HS-5 (cell line): ENCODE measurements around the gene DHRS3.
"Not testable (repeated sequence)": the region's sequence is repeated elsewhere in the genome, so short reads cannot be mapped to it uniquely, and the experiment has no call there.

ENCODE experiments used
- DNase-seq: peaks from one replicate; pipeline ENCODE4 v3.0.0-alpha.2; 2012; ENCODE audit warnings: low read depth

The DHRS3 gene

DNA sequence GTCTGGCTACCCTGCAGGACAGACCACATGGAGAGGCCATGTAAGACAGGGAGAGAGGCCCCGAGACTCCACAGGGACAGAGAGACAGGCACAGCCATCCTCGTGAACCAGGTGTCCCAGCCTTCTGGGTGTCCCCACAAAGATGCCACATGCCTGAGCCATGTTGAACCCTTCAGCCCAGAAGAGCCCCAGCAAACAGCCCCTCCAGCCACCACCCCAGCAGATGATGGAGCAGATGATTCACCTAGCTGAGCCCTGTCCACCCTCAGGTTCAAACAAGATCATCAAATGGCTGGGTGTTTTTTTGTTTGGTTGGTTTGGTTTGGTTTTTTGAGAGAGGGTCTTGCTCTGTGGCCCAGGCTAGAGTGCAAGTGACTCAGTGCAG is 78.7 kb downstream of the DHRS3 start:
- no peak for DNase-seq

DNA sequence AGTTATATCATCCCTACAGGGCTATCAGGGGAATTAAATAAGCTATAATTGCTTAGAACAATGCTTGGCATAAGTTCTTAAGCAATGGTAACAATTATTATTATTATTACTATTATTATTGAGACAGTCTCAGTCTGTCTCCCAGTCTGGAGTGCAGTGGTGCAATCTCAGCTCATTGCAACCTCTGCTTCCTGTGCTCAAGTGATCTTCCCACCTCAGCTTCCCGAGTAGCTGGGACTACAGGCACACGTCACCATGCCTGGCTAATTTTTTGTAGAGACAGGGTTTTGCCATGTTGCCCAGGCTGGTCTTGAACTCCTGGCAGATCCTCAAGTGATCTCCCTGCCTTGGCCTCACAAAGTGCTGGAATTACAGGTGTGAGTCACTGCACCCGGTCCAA is 79.5 kb downstream of the DHRS3 start:
- DNase-seq, result not testable (repeated sequence)

DNA sequence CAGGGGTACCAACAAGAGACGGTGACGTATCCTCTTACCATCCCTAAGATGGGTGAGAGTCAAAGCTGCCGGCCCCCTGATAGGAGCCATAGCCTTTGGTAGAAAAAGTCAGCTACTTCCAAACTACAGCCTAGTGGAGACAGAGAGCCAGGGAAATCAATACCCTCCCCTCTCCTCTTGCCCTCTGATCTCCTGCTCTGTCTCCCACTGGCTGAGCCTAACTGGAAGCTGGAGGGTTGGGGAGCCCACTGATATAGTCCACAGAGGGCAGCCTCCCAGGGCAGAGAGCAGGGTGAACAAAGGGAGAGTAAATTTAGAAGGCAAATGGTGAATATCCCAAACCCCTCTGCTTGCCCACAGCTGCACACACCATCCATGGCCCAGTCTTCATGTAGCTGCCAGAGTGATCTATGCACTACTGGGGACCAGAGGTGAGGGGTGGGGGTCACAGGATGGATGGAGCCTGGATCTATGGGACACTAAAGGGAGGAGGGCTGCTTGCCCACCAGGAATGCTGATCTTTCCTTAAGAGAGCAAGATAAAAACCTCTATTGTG is 80.0 kb downstream of the DHRS3 start:
- DNase-seq, result no peak

DNA sequence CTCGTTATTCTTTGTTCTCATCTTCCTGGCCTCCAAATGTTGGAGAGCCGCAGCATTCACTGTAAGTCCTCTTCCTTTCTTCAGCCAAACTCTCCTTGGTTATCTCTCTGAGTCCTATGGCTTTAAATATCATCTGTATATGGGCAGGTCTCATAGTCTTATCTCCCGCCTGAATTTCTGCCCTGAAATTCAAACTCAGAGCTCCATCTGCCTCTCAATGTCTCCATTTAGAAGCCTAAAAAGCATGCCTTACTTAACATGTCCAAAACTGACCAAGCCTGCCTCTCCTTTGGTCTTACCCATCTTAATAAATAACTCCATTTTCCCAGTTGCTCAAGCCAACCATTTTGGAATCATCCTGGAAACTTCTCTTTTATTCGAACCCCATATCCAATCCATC is 80.7 kb downstream of the DHRS3 start:
- no peak for DNase-seq

DNA sequence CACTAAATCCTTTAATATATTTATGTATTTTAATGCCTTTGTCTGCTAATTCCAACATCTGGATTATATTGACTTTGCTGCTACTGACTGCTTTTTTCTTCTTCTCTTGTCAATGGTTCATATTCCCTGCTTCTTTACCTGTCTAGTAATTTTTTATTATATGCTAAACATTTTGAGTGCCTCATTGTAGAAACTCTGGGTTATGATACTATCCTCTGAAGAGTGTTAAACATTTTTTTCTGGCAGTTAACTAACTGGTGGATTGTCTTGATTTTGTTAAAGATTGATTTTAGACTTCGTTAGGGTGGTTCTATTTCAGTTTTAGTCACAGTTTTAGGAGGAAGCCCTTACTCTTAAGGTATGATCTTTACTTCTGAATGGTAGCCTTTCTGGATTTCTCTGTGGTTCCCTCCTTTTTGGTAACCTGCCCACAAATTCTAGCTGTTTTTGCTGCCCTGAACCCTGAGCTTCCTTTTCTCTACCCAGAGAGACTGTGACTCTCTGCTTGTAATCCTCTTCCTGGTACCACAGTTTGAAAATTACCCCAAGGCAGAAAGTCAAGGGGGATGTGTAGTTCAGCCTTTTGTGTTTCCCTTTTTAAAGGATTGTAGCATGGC is 81.9 kb downstream of the DHRS3 start:
- DNase-seq, result no peak

DNA sequence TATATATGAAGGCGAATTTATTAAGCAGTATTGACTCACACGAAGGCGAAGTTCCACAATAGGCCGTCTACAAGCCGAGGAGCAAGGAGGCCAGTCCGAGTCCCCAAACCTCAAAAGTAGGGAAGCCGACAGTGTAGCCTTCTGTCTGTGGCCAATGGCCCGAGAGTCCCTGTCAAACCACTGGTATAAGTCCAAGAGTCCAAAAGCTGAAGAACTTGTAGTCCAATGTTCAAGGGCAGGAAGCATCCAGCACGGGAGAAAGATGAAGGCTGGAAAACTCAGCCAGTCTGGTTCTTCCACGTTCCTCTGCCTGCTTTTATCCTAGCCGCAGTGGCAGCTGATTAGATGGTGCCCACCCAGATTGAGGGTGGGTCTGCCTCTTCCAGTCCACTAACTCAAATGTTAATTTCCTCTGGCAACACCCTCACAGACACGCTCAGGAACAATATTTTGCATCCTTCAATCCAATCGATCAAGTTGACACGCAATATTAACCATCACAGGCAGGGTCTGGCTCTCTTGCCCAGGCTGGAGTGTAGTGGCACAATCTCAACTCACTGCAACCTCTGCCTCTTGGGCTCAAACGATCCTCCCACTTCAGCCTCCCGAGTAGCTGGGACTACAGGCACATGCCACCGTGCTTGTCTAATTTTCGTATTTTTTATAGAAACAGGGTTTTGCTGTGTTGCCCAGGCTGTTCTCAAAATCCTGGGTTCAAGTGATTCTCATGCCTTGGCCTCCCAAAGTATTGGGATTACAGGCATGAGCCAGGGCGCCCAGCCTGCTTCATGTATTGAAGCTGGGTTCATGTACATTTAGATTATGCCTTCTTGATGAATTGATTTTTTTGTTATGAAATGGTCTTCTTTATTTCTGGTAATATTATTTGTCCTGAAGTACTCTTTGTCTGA is 85.3 kb downstream of the DHRS3 start:
- no peak for DNase-seq

DNA sequence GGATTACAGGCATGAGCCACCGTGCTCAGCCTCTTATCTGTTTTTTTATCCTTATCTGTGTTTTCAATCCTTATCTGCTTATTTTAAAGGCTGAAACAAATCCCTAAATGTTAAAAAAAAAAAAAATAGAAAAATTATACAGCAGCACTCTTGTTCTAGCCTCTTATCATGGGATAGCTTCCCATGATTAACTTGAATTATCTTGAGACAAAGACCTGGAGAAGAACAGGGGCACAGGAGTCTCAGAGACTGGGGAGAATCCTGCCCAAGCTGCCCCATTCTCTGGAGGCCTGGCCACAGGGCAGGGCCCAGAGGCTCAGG is 86.9 kb downstream of the DHRS3 start:
- no peak for DNase-seq

DNA sequence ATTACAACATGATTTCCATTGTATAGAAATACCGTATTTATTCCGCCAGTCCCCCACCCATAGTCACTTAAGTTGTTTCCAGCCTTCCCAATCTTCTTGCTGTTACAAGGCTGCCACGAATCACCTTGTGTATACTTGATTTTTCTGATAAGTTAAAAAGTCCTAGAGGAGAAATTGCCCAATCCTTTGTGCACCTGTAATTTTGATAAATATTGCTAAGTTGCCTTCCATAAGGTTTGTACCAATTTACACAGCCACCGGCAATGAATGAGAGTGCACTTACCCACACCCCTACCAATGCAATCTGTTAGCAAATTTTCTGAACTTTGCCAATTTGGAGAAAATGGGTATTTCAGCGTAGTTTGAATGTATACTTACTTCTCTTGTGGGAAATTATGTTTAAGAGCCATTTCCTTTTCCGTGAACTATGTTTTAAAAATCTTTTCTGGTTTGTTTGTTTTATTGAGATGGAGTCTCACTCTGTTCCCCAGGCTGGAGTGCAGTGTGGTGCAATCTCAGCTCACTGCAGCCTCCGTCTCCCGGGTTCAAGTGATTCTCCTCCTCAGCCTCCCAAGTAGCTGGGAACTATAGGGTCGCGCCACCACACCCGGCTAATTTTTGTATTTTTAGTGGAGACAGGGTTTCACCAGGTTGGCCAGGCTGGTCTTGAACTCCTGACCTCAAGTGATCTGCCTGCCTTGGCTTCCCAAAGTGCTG is 87.4 kb downstream of the DHRS3 start:
- no peak for DNase-seq

DNA sequence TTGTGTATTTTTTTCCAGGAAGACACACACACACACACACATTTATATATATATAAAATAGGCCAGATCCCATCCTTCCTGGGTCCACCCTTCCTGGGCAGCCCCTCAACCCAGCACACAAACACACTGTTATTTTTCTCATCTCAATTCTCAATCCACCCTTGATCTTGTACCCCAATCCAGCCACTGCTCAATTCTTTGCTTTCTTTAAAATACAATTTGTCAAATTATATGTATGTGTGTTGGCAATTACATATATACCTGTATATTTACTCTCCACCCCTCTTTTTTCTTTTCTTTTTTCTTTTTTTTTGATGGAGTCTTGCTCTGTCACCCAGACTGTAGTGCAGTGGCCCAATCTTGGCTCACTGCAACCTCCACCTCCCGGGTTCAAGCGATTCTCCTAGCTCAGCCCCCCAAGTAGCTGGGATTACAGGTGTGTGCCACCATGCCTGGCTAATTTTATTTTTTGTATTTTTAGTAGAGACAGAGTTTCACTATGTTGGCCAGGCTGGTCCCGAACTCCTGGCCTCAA is 88.3 kb downstream of the DHRS3 start:
- no peak for DNase-seq

DNA sequence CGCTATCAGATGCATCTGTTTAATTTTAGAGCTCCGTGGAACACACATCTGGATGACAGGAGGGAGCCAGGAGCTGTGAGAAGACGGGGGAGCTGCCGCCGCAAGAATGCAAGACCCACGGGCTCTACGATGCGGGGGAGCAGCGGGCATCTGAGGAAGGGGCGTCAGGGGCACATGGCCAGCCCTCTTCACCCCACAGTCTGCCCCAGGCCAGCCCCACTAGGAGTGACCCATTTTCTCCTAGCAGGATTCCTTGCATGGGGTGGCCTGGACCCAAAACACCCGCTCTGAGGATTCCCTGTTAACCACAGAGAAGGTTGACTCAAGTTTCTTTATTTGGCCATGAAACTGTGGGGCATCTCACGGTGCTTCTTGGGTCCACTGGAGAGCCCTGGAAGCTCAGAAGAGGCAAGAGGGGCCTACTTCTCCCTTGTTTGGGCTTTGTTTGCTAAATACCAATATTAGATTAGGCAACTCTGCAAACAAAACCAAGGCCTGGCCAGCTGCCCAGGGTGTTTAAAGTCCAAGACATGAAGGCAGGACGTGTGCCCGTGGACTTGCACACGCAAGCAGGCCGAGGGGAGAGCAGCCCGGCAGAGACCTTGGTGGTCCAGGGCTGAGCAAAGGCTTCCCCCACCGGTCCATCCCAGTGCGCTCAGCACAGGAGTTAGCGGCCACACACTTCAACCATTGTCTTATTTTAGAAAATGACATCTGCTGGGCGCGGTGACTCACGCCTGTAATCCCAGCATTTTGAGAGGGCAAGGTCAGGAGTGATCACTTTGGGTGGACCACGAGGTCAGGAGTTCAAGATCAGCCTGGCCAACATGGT is 89.8 kb downstream of the DHRS3 start:
- DNase-seq, result no peak

DNA sequence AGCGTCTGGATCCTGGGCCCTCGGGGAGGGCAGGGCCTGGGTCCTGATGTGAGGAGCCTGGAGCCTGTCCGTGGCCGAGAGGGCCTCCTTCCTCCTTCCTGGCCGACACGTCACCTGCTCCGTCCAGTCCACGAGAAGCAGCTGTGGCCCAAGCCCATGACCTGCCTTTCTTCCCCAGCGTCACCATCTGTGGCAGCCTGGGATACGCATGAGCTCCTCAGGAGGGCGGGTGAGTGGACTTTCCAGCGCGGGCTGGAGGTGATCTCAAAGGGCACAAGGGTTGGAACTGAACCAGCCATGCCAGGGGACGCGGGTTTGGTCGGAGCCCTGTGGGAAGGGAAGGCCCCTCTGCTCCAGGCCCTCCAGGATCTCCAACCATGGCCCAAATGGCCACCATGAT is 90.4 kb downstream of the DHRS3 start:
- no peak for DNase-seq

DNA sequence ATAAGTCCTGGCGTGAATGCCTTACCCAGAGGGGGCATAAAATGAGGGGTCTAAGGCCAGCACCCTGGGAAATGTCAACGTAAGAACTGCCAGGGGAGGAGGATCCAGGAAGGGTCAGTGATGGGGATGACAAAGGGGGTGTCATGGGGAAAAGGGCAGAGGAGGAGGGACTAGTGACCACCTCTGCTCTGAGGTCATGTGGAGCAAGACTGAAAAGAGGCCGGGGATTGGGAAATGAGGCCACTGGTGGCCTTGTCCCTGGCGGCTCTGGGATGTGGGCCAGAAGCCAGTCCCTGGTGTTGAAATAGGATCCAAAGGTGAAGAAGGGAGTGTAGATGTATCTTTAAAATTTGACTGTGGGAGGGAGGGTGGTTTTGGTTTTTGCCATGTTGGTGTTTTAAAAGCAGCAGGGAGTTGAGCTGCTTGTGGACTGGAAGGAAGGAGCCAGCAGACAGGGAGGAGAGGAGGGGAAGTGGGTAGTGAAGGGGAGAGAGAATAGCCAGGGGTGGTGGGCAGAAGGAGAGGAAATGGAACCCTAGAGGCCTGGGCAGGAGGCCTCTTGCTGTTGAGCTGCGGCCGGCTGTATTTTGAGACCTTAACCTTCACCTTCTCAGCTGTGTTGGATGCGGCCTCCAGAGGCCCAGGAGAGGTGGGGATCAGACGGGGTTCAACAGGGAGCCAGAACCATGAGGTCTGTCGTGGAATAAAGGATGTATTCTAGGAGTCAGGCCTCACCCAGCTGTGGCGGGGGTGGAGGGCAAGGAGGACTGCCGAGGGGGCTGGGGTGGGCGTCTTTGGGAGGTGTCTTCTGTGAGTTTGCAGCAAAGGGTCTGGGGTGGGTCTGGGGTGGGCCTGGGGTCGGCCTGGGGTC is 92.5 kb downstream of the DHRS3 start:
- no peak for DNase-seq

DNA sequence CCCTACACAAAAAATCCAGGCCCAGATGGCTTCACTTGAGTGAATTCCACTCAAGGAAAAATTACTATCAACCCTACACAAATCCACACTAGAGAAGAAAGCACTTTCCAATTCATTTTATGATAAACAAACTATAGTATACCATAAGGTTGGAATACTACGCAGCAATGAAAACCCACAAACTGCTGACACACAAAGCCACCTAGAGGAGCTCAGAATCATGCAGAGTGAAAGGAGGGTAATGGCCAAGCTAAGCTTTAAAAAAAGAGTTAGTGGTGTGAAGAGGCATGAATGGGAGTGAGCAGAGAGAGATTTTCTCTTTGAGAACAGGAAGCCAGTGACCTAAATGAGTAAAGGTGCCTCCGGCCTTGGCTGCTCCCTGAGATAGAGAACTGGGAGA is 93.7 kb downstream of the DHRS3 start:
- no peak for DNase-seq

DNA sequence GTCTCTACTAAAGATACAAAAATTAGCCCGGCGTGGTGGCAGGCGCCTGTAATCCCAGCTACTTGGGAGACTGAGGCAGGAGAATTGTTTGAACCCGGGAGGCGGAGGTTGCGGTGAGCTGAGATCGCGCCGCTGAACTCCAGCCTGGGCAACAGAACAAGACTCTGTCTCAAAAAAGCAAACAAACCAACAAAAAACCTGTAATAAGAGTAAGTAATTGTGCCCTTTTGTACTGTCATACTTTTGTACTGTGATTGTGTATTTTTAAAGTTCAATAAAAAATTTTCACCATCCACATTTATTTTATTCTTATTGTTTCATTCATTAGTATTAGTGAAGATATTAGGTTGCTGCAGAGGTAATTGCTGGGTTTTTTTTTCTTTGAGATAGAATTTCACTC is 95.2 kb downstream of the DHRS3 start:
- not testable (repeated sequence) for DNase-seq

DNA sequence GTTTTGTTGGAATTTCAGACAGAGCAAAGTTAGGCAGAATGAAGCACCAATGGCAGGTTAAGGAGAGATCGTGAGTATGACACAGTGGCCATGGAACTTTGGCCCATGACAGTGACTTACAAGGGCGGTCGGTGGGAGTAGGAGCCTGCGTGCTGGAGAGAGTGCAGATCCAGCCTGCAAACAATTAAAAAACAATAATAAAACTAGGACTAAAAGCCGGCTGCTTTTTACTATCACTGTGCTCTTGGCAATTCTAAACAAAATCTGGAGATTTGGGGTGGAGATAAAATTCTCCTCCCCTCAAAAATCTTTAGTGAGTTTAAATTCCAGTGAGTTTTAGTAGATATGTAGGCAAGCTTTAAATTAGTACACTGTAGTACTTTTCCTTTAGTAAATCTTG is 96.9 kb downstream of the DHRS3 start:
- DNase-seq, result no peak

DNA sequence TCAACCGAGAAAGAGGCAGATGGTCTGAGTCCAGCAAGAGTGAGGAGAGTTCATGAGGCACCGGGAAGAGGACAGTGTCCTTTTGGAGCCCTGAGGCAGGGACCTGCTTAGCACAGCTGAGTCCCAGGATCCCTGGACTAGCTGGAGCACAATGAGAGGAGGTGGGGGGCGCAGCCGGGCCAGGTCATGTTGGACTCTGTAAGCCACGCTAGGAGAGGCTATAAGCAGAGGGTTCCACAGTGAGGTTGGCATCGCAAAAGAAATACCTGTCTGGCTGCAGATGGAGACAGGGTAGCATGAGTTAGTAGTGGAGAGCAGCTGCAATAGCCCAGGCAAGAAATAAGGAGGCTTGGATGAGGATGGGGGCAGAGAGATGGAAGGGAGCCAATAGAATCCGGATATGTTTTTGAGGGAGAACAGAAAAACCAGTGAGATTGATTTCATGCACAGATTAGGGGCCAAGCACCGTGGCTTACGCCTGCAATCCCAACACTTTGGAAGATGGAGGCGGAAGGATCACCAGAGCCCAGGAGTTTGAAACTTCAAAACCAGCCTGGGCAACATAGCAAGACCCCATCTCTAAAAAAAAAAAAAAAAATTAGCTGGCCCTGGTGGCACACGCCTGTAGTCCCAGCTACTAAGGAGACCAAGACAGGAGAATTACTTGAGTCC is 98.2 kb downstream of the DHRS3 start:
- no peak for DNase-seq

DNA sequence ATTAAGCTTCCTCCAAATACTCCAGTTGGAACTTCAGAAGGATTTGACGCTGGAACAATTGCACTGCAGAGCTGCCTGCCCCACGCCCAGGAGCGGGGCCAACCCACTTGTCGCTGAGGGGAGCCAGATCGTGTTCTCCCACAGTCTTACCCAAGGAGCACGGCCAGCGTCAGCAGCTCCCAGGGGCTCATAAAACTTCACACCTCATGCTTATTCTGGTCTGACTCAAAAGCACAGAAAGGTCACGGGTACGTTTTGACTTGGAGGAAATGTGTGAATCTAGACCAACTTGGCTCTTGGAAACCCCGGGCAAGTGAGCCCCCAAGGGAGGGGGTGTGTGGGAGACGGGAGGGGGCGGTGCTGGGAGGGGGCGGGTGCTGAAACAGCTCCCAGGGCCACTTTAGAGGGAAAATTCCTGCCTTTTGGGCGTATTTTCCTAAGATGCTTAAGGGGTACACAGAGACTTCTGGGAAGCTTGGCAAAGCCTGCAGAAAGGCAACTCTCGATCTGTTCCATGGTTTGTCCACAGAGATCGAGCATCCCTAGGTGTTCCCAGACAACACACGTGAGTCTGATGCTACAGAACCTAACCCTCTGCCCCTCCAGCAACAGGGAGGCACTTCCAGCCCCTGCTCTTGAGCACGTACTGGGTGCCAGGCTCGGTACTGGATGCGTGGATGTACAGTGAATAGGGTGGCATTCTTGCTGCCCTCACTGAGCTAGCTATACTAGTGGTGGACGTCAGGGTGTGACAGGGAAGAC is 98.9 kb downstream of the DHRS3 start:
- no peak for DNase-seq
